ENCODE measurements around the gene GRIA4.

DNA sequence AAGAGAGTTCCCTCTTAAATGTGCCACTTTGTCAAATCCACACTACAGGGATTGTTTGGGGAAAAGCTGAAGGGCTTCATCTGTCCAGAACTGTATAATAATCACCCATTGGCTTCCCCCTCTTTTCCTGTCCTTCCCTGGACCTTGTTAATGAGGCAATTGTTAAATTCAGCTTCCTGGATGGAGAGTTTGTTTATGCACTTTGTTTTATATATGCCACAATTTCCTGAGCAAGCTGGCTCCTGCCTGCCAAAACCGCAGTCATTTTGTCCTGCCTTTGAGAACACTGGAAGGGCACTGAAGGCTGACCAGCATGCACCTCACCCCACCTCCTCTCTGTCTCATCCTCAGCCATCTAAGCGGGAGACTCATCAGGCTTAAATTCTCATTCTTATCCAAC, 325.9 kb downstream of the GRIA4 start:
- TF ChIP-seq POLR2AphosphoS5 (IDR thresholded peaks at IDR 0.05; ENCODE audit: low read depth, low read length) = no peak
- TF ChIP-seq EZH2phosphoT487 (IDR thresholded peaks at IDR 0.05; ENCODE audit: borderline replicate concordance, low read depth) = no peak
- no peak for TF ChIP-seq EP300 (IDR thresholded peaks at IDR 0.05; ENCODE audit: borderline replicate concordance in 1 of 2, low read depth in 1 of 2, low read length in 1 of 2)
- TF ChIP-seq, protein P1, sequence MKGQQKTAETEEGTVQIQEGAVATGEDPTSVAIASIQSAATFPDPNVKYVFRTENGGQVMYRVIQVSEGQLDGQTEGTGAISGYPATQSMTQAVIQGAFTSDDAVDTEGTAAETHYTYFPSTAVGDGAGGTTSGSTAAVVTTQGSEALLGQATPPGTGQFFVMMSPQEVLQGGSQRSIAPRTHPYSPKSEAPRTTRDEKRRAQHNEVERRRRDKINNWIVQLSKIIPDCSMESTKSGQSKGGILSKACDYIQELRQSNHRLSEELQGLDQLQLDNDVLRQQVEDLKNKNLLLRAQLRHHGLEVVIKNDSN (IDR thresholded peaks at IDR 0.05; ENCODE audit: borderline replicate concordance, low read depth) = no peak
- TF ChIP-seq, protein P2, sequence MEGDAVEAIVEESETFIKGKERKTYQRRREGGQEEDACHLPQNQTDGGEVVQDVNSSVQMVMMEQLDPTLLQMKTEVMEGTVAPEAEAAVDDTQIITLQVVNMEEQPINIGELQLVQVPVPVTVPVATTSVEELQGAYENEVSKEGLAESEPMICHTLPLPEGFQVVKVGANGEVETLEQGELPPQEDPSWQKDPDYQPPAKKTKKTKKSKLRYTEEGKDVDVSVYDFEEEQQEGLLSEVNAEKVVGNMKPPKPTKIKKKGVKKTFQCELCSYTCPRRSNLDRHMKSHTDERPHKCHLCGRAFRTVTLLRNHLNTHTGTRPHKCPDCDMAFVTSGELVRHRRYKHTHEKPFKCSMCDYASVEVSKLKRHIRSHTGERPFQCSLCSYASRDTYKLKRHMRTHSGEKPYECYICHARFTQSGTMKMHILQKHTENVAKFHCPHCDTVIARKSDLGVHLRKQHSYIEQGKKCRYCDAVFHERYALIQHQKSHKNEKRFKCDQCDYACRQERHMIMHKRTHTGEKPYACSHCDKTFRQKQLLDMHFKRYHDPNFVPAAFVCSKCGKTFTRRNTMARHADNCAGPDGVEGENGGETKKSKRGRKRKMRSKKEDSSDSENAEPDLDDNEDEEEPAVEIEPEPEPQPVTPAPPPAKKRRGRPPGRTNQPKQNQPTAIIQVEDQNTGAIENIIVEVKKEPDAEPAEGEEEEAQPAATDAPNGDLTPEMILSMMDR (IDR thresholded peaks at IDR 0.05) = no peak
- TF ChIP-seq RCOR1 (IDR thresholded peaks at IDR 0.05; ENCODE audit: low read length) = no peak
- no peak for TF ChIP-seq NRF1 (IDR thresholded peaks at IDR 0.05; ENCODE audit: low read depth, low read length)
- TF ChIP-seq FOSL2 (IDR thresholded peaks at IDR 0.05; ENCODE audit: borderline replicate concordance, low read depth) = no peak
- no peak for TF ChIP-seq GABPA (IDR thresholded peaks at IDR 0.05; ENCODE audit: low read depth)
- no peak for TF ChIP-seq JUND (IDR thresholded peaks at IDR 0.05)
- TF ChIP-seq TEAD4 (IDR thresholded peaks at IDR 0.05; ENCODE audit: borderline replicate concordance, insufficient read depth) = no peak
- TF ChIP-seq TAF1 (IDR thresholded peaks at IDR 0.05; ENCODE audit: borderline replicate concordance, low read depth, low read length) = no peak
- TF ChIP-seq, protein P3, sequence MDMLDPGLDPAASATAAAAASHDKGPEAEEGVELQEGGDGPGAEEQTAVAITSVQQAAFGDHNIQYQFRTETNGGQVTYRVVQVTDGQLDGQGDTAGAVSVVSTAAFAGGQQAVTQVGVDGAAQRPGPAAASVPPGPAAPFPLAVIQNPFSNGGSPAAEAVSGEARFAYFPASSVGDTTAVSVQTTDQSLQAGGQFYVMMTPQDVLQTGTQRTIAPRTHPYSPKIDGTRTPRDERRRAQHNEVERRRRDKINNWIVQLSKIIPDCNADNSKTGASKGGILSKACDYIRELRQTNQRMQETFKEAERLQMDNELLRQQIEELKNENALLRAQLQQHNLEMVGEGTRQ (IDR thresholded peaks at IDR 0.05; ENCODE audit: borderline replicate concordance, low read depth, low read length) = no peak

All from SK-N-SH (cell line).